Endothelial cell (in vitro differentiated cells): ENCODE results near the gene ADAMTSL1. TPM values are rescaled to one million over a fixed set of nuclear protein-coding genes. Genes with fewer than 3 reads are reported as not detected.

ENCODE experiments used
- DNase-seq: peaks from one replicate; pipeline ENCODE4 v3.0.0; 2021; ENCODE audit warnings: low spot score
- H3K27ac Mint-ChIP-seq: one replicate; pipeline ENCODE4 v1.8.0; 2021; ENCODE audit warnings: mixed read lengths, inconsistent platforms; ENCODE audit not compliant: unreplicated experiment
- H3K27me3 Mint-ChIP-seq: one replicate; pipeline ENCODE4 v1.8.0; 2021; ENCODE audit warnings: mild to moderate bottlenecking, moderate library complexity, mixed read lengths, inconsistent platforms; ENCODE audit not compliant: unreplicated experiment
- H3K36me3 Mint-ChIP-seq: one replicate; pipeline ENCODE4 v1.8.0; 2021; ENCODE audit warnings: mild to moderate bottlenecking, low read depth, mixed read lengths, inconsistent platforms; ENCODE audit not compliant: unreplicated experiment
- H3K4me1 Mint-ChIP-seq: one replicate; pipeline ENCODE4 v1.8.0; 2021; ENCODE audit warnings: mild to moderate bottlenecking, mixed read lengths, inconsistent platforms; ENCODE audit not compliant: unreplicated experiment
- H3K4me3 Mint-ChIP-seq: one replicate; pipeline ENCODE4 v1.8.0; 2021; ENCODE audit warnings: mild to moderate bottlenecking, mixed read lengths, inconsistent platforms; ENCODE audit not compliant: unreplicated experiment
- H3K9me3 Mint-ChIP-seq: one replicate; pipeline ENCODE4 v1.8.0; 2021; ENCODE audit warnings: mixed read lengths, inconsistent platforms; ENCODE audit not compliant: unreplicated experiment
- total RNA-seq: library from RNA; stranded (reverse); fragmentation: NEBNext Ultra II Directional; extraction: Animal tissue kit (Norgen Biotek cat#: 25700); gene quantifications from one replicate; pipeline ENCODE4 v1.2.1, GENCODE V29; 2021; ENCODE audit not compliant: unreplicated experiment
- TF ChIP-seq, protein P1 (sequence below): fragments of 200-600 bp; sonication (generic); IDR thresholded peaks from one replicate; pipeline ENCODE4 v1.5.0; 2021; ENCODE audit warnings: antibody characterized with exemption; ENCODE audit not compliant: unreplicated experiment

The ADAMTSL1 gene
- total RNA-seq, 1 donor from 2014 or later: 18.2 TPM

DNA sequence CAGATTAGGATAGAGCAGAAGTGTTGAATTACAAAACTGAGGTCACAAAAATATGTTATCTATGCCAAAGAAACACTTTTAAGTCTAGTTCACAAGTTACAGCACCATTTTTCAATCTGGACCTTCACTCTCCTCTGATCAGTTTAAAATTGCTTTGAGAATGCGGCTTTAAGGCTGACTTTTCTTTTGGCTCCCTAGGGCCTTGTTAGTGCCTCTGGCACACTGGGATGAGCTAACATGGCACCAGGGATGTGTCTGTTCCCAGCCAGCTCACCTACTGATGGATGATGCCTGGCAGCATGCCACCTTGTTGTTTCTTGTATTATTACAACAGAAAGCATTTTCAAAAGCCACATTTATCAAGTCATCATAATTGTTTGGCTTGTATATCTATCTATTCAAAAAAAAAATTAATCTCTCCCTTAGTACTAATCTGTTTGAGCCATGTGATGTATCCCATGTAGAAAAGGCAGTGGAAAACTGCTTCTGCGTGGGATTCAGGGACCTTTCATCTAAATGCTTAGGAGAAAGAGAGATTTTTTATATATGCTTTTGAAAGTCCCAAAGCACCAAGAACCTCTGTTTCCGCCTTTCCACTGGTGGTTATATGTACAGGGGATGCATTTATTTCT lies 46.6 kb downstream of the ADAMTSL1 start:
- TF ChIP-seq, protein P1, sequence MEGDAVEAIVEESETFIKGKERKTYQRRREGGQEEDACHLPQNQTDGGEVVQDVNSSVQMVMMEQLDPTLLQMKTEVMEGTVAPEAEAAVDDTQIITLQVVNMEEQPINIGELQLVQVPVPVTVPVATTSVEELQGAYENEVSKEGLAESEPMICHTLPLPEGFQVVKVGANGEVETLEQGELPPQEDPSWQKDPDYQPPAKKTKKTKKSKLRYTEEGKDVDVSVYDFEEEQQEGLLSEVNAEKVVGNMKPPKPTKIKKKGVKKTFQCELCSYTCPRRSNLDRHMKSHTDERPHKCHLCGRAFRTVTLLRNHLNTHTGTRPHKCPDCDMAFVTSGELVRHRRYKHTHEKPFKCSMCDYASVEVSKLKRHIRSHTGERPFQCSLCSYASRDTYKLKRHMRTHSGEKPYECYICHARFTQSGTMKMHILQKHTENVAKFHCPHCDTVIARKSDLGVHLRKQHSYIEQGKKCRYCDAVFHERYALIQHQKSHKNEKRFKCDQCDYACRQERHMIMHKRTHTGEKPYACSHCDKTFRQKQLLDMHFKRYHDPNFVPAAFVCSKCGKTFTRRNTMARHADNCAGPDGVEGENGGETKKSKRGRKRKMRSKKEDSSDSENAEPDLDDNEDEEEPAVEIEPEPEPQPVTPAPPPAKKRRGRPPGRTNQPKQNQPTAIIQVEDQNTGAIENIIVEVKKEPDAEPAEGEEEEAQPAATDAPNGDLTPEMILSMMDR: no peak
- Mint-ChIP-seq H3K27me3 (no peaks in the 10 kb centered on the region), H3K4me1 (no peaks in the 10 kb centered on the region), H3K9me3 (no peaks in the 10 kb centered on the region), H3K36me3 (no peaks in the 10 kb centered on the region), H3K27ac (no peak overlapping the region), H3K4me3 (no peak overlapping the region)
- DNase-seq: no peak

DNA sequence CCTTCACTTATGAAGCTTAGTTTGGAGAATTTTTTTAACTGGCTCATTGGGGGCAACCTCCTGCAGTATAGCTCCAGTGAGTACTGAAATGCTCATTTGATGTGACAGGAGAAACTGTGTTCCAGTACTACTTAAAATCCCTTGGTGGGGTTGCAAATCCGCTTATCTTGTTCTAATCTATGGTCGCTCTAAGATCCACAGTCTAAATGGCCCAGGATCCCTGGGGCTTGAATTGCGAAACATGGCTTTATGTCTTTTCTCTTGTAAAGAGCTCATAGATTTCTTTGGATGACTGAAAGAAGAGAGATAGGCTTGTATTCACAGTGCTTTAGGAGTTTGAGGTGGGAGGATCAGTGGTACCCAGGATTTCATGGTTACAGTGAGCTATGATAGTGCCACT lies 52.7 kb downstream of the ADAMTSL1 start:
- Mint-ChIP-seq H3K4me3 (no peak overlapping the region), H3K36me3 (no peaks in the 10 kb centered on the region), H3K27ac (no peak overlapping the region), H3K4me1 (no peaks in the 10 kb centered on the region), H3K27me3 (no peaks in the 10 kb centered on the region), H3K9me3 (no peaks in the 10 kb centered on the region)
- DNase-seq: no peak
- TF ChIP-seq, protein P1: no peak

DNA sequence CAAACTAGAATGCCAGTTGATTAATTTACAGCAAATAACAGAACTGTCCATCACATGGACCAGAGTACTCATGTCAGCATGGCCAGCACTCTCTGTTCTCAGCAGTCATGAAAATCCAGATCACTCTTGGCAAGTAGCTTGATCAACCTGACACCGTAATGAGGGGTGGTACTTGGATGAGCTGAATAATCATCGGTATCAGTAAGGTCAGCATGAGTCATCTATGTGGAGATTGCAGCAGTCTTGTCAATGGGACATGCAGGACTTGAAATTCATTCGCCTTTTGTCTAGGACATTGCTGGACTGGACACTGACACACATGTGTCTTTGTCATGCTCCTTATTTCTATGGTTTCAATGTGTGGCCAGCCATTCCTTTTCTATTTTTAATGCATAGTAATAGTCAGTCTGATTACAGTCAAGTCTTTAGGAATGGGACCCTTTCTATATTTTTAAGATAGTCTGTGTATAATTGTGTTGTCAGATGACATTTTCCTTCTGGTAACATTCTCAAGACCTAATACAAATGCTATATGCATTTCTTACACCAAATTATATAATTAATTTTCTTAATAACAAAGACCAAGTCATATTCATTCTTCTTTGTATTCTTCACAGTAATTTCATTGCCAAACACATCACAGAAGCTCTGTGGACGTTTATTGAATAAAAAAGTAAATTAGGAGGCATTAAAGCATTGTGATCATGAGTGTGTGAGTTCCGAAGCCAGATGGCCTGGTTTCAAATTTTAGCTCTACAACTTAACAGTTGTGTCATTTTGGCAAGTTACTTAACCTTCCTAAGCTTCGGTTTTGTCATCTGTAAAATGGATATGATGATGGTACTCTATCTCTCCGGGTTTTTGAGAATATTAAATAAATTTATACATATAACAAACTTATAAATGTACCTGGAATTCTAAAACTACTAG lies 57.4 kb downstream of the ADAMTSL1 start:
- peaks cover 25% of the 10 kb centered on the region for H3K36me3 Mint-ChIP-seq
- no peaks in the 10 kb centered on the region for H3K4me1 Mint-ChIP-seq
- H3K4me3 Mint-ChIP-seq: no peak overlapping the region
- DNase-seq: no peak
- peaks cover 1% of the 10 kb centered on the region for H3K27me3 Mint-ChIP-seq
- no peak overlapping the region for H3K27ac Mint-ChIP-seq
- TF ChIP-seq, protein P1: no peak
- H3K9me3 Mint-ChIP-seq: peaks cover 20% of the 10 kb centered on the region

DNA sequence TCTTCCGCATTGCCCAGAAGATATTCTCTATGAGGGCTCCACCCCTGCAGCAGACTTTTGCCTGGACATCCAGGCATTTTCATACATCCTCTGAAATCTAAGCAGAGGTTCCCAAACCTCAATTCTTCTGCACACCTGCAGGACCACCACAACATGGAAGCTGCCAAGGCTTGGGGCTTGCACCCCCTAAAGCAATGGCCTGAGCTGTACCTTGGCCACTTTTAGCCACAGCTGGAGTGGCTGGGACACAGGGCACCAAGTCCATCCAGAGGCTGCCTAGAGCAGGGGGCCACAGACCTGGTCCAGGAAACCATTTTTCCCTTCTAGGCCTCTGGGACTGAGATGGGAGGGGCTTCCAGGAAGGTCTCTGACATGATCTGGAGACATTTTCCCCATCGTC lies 60.7 kb downstream of the ADAMTSL1 start:
- H3K4me3 Mint-ChIP-seq: peak overlapping the region; percentile 53
- H3K9me3 Mint-ChIP-seq: peaks cover 20% of the 10 kb centered on the region
- peaks cover 25% of the 10 kb centered on the region for H3K36me3 Mint-ChIP-seq
- TF ChIP-seq, protein P1: no peak
- DNase-seq: no peak
- H3K27me3 Mint-ChIP-seq: peaks cover 1% of the 10 kb centered on the region
- H3K27ac Mint-ChIP-seq: no peak overlapping the region
- no peaks in the 10 kb centered on the region for H3K4me1 Mint-ChIP-seq

DNA sequence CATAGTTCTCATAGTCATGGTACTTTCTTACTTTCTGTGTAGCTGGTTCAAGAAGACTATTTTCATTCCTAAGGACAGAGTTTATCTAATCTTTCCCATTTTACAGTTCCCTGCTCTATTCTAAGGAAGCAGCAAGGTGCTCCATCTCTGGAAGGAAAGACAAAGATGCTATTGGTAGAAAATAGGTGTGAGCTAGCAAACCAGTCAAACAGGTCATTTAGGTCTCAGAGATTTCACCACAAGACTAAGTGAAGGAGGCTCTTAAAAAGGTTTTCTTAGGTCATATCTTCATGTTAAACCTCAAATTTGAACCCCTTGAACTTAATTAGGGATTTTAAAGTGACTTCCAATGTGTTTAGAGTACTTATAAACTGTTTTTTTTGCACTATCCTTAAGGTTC lies 62.6 kb downstream of the ADAMTSL1 start:
- peaks cover 20% of the 10 kb centered on the region for H3K9me3 Mint-ChIP-seq

More for the DNA sequence above, 62.6 kb downstream of the ADAMTSL1 start:
- no peak overlapping the region for H3K27ac Mint-ChIP-seq
- H3K4me3 Mint-ChIP-seq: no peak overlapping the region
- TF ChIP-seq, protein P1: no peak
- H3K4me1 Mint-ChIP-seq: no peaks in the 10 kb centered on the region
- DNase-seq: no peak
- H3K36me3 Mint-ChIP-seq: peaks cover 25% of the 10 kb centered on the region
- peaks cover 5% of the 10 kb centered on the region for H3K27me3 Mint-ChIP-seq
